Stimulated activated CD4-positive, alpha-beta T cell treated with anti-CD3 and anti-CD28 coated beads, Interleukin-4, amount 100 ng/mL, for 24 hours (primary cell): Measurements from ENCODE around the gene RFLNA.

Experiments used
- DNase-seq: peaks from one replicate; pipeline ENCODE4 v3.0.0-alpha.2; 2020

Gene RFLNA

GRCh38 chr12:124294780-124295341 lies at the start of gene RFLNA:
TSS of gene RFLNA (plus strand) at chr12:124295093. CDS start at chr12:124295430, 337 bp downstream.
- DNase-seq = no peak

- DNase-seq = no peak
Observed at GRCh38 chr12:124247331-124247730, 47.6 kb upstream of the RFLNA start.

- no peak for DNase-seq
Observed at GRCh38 chr12:124248941-124249825, 45.7 kb upstream of the RFLNA start.

GRCh38 chr12:124251186-124251585 lies 43.7 kb upstream of the RFLNA start:
- DNase-seq = no peak

GRCh38 chr12:124252964-124253363 lies 41.9 kb upstream of the RFLNA start:
- DNase-seq = no peak

GRCh38 chr12:124254126-124254525 lies 40.8 kb upstream of the RFLNA start:
- DNase-seq = no peak

- DNase-seq = no peak
Observed at GRCh38 chr12:124259154-124260066, 35.5 kb upstream of the RFLNA start.

GRCh38 chr12:124261885-124262284 lies 33.0 kb upstream of the RFLNA start:
- DNase-seq = no peak

- DNase-seq = no peak
Observed at GRCh38 chr12:124264089-124264795, 30.7 kb upstream of the RFLNA start.

GRCh38 chr12:124264879-124265278 lies 30.0 kb upstream of the RFLNA start:
- DNase-seq = no peak

GRCh38 chr12:124267205-124267778 lies 27.6 kb upstream of the RFLNA start:
- no peak for DNase-seq

GRCh38 chr12:124270671-124271070 lies 24.2 kb upstream of the RFLNA start:
- no peak for DNase-seq

GRCh38 chr12:124273630-124274029 lies 21.3 kb upstream of the RFLNA start:
- DNase-seq = no peak

- no peak for DNase-seq
Observed at GRCh38 chr12:124276337-124276736, 18.6 kb upstream of the RFLNA start.

- no peak for DNase-seq
Observed at GRCh38 chr12:124277394-124278241, 17.3 kb upstream of the RFLNA start.

- no peak for DNase-seq
Observed at GRCh38 chr12:124278389-124279101, 16.3 kb upstream of the RFLNA start.

- no peak for DNase-seq
Observed at GRCh38 chr12:124279315-124279714, 15.6 kb upstream of the RFLNA start.

GRCh38 chr12:124279846-124280360 lies 15.0 kb upstream of the RFLNA start:
- no peak for DNase-seq

GRCh38 chr12:124281309-124281708 lies 13.6 kb upstream of the RFLNA start:
- DNase-seq = no peak

GRCh38 chr12:124282287-124282686 lies 12.6 kb upstream of the RFLNA start:
- DNase-seq = no peak
